GM12891 (cell line): Measurements from ENCODE around the gene LRRC37A3.
"Not testable (repeated sequence)": the region's sequence is repeated elsewhere in the genome, so short reads cannot be mapped to it uniquely, and the experiment has no call there.

Experiments
- PAX5 ChIP-seq: IDR thresholded peaks from 2 replicates; pipeline ENCODE4 v1.6.1; 2011; ENCODE audit warnings: low read length, moderate library complexity, mild to moderate bottlenecking; ENCODE audit not compliant: insufficient read depth, severe bottlenecking
- POLR2A ChIP-seq: IDR thresholded peaks from 2 replicates; pipeline ENCODE4 v1.6.1; 2011; ENCODE audit warnings: low read depth, low read length, control low read depth
- POLR2AphosphoS5 ChIP-seq: IDR thresholded peaks from 2 replicates; pipeline ENCODE4 v1.6.1; 2011; ENCODE audit warnings: low read depth, low read length, control low read depth
- SPI1 ChIP-seq: IDR thresholded peaks from 2 replicates; pipeline ENCODE4 v1.6.1; 2011; ENCODE audit warnings: low read depth, low read length, control low read depth
- TAF1 ChIP-seq: IDR thresholded peaks from 2 replicates; pipeline ENCODE4 v1.6.1; 2011; ENCODE audit warnings: low read depth, low read length, control low read depth

DNA sequence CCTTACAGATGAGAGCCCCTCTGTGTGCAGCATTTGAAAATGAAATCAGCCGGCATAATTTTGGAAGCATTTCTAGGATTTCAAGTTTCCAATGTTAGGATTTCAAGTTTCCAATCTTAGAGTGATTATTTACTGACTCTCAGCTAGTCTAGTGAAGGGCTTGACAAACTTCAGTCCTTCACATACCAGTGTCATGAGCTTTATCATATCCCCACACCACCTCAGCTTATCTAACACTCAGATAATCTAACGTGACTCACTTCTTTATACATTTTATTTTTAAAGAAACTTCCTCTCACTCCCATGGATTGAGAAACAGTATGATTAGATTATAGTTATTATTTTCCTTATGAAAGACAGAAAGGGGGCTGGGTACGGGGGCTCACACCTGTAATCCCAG, 9.4 kb upstream of the LRRC37A3 start:
- not testable (repeated sequence) for TF ChIP-seq TAF1, SPI1, POLR2A, POLR2AphosphoS5, PAX5
